Measurements from ENCODE around the gene CXCR5. TPM values are rescaled to one million over a fixed set of nuclear protein-coding genes. Genes with fewer than 3 reads are reported as not detected.
A peak's percentile ranks its signal among the peaks of the same experiment; 100 is the strongest.

Gene CXCR5
- total and polyA plus RNA-seq, 2 of the 4 experiments (the other 2 are of a cell fraction) = not detected

DNA sequence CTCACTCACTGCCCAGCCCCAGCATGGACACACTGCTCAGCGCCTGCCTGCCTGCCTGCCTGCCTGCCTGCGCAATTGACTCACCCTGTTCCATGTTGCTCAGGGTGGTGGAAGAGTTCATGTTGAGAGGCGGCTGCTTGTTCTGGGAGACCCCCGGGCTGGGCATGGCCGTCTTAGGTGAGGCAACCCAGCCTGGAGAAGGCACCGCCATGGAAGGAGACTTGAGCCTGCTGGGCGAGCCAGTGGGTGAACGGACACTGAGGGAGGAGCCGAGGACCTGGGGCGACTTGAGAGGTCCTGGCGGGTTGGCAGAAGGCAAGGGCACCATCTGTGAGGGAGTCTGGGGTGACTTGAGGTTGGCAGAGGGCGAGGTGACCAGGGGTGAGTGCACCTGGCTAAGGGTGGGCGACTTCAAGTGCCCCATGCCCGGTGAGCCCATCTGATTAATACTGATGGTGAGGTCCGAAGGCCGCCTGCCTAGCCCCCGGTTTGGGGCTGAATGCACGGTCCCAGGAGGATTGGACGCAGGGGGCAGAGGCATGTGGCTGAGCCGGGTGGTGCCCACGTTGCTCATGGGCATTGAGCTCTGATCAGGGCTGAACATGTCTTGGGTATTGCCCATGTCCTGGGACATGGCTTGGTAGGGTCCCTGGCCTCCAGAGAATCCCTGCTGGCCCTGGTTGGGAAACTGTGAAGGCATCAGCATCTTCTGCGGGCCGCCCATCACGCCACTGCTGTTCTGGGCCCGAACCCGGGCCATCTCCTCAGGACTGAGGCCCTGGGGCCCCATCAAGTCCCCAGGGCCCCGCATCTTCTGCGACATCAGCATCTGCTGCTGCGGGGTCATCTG lies 17.1 kb downstream of the CXCR5 start (continued):
- no peak for TF ChIP-seq BHLHE40 (IDR thresholded peaks at IDR 0.05; ENCODE audit: low read depth, low read length)

DNA sequence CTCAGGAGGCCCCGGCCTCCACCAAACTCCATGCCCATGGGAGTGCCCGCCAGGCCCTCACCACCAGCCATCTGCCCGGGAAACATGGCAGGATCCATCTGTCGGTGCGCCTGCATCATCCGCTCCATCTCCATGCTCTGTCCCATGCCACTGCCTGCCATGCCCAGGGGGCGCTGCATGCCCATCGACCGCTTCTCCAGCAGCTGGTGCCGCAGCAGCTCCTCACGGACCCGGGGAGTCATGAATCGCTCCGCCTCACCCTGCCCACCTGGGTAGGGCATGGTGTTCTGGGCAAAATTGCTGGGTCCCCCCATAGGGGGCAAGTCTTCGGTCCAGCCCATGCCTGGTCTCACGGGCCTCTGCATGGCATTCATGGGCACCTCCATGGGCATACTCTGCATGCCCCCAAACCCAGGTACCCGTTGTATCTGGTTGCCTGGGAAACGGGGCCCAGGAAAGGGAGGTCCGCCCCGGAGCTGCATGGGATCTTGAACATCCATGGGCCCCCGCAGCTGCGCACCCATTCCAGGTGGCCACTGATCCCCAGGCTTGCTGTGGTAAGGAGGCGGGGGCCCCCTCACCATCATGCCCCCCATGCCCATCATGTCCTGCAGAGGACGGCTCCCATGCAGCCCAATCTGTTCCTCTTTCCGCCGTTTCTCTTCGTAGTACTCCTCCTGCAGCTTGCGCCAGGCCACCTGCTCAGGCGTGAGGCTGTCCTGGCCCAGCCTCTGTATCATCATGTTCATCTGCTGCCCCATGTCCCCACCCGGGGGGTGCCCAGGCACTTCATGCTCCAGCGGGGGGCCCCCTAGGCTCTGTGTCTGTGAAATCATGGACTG lies 18.0 kb downstream of the CXCR5 start:
- peaks cover 66% of the 10 kb centered on the region for H4K20me1 ChIP-seq (ENCODE audit: insufficient read depth, low read length)
- WGBS, 2 experiments (ENCODE audit: extremely low coverage in 2 of 2, insufficient read length in 1 of 2) = 96% methylated on average over 18 of the region's 31 CpGs; no CpG with 5 or more reads in 1 of the 2 experiments
- H2AK5ac ChIP-seq (ENCODE audit: low read depth, low read length) = no peak overlapping the region
- ChIA-PET CTCF (no interaction called here), POLR2A (ENCODE audit: unreplicated experiment) (no interaction called here)
- H3K27ac ChIP-seq (ENCODE audit: insufficient read depth, low read length) = no peak overlapping the region
- H4K8ac ChIP-seq (ENCODE audit: low read depth in 2 of 2, low read length in 2 of 2) = no peak overlapping the region
- H2BK15ac ChIP-seq (ENCODE audit: low read depth, low read length) = no peak overlapping the region
- H3K9me3 ChIP-seq (ENCODE audit: control insufficient read depth, insufficient read depth, low read length) = no peaks in the 10 kb centered on the region
- peak overlapping the region; percentile 56 for H2AFZ ChIP-seq (replicated peaks; ENCODE audit: low read length, poor library complexity)
- H3K4ac ChIP-seq (ENCODE audit: low read depth, low read length) = no peak overlapping the region
- no peak overlapping the region for H2BK20ac ChIP-seq (ENCODE audit: low read depth, low read length)
- DNase-seq (no peak), ATAC-seq (ENCODE audit: low read depth) (no peak)
- no peak overlapping the region for H4K91ac ChIP-seq (ENCODE audit: insufficient read depth, low read depth, low read length)
- dilution Hi-C loops (cut with HindIII; ENCODE audit: low sequenced_read_pairs, unreplicated experiment) (no loop called here), in situ Hi-C loops (cut with MboI; ENCODE audit: low sequenced_read_pairs) (loop anchor here (5.0 kb wide), 1 partner anchor 36 kb away; no protein-coding TSS in a partner anchor), intact Hi-C loops (cut with micrococcal nuclease) (no loop called here)
- no peaks in the 10 kb centered on the region for H3K27me3 ChIP-seq (ENCODE audit: control insufficient read depth, insufficient read depth, low read length)
- H3K9me1 ChIP-seq (ENCODE audit: insufficient read depth, low read length) = no peaks in the 10 kb centered on the region
- H3K9ac ChIP-seq (ENCODE audit: low read depth, low read length) = no peak overlapping the region
- H2AK9ac ChIP-seq (replicated peaks; ENCODE audit: low read depth, low read length, poor library complexity) = peak overlapping the region; percentile 70
- no peak overlapping the region for H2BK5ac ChIP-seq (ENCODE audit: low read depth, low read length, poor library complexity, severe bottlenecking)
- no peak overlapping the region for H3K18ac ChIP-seq (ENCODE audit: low read depth, low read length)
- no TSS peak for BruUV-seq (replicated peaks)
- no peak overlapping the region for H3K23ac ChIP-seq (ENCODE audit: low read depth, low read length)
- H3K4me2 ChIP-seq (ENCODE audit: low read depth, low read length) = no peak overlapping the region
- no peak overlapping the region for H4K5ac ChIP-seq (ENCODE audit: low read depth, low read length)
- H3K4me3 ChIP-seq (ENCODE audit: insufficient read depth, low read depth, low read length) = no peak overlapping the region
- H3K36me3 ChIP-seq (ENCODE audit: control insufficient read depth, insufficient read depth, low read length) = peaks cover 77% of the 10 kb centered on the region
- no peak overlapping the region for H3K14ac ChIP-seq (replicated peaks; ENCODE audit: low read depth, low read length)
- TF ChIP-seq SMC3 (IDR thresholded peaks at IDR 0.05; ENCODE audit: low read depth, low read length) (peak; percentile 19), RAD21 (IDR thresholded peaks at IDR 0.05; ENCODE audit: low read length) (no peak)
- no peak overlapping the region for H3K56ac ChIP-seq (ENCODE audit: extremely low read depth, insufficient read depth, low read length)
- peaks cover 2% of the 10 kb centered on the region; the same call in 1 of the 2 replicates for H3K4me1 ChIP-seq (ENCODE audit: control insufficient read depth, insufficient read depth, low read length)
- H2BK120ac ChIP-seq (ENCODE audit: low read depth, low read length) = no peak overlapping the region
- H3K79me1 ChIP-seq (ENCODE audit: low read depth in 1 of 2, low read length in 2 of 2) = peaks cover 24 to 70% of the 10 kb centered on the region in 2 experiments; a peak in 3 of 4 replicates
